Endometrial microvascular endothelial cells (primary cell): ENCODE results near the gene LY6G6D. TPM values are rescaled to one million over a fixed set of nuclear protein-coding genes. Genes with fewer than 3 reads are reported as not detected.

Experiments used
- in situ Hi-C: cut with HindIII; loops from 2 replicates; pipeline ENCODE4 v1.10.0; 2017; ENCODE audit warnings: low sequenced_read_pairs, low pct_unique_long_range_greater_than_20kb; ENCODE audit errors: inconsistent ontology term
- total RNA-seq: library from RNA; depleted of rRNA; stranded (reverse); fragments of >200 nt; gene quantifications from one replicate; pipeline ENCODE4 v1.2.3, GENCODE V29; 2015; ENCODE audit errors: inconsistent ontology term

The LY6G6D gene
- total RNA-seq, 1 donor from 2014 or later = not detected

- in situ Hi-C loops = no loop called here
Measured at GRCh38 chr6:31713991-31714684, 1.0 kb upstream of the LY6G6D start.

- in situ Hi-C loops = no loop called here
Measured at GRCh38 chr6:31717499-31718222, 2.5 kb downstream of the LY6G6D start.

DNA sequence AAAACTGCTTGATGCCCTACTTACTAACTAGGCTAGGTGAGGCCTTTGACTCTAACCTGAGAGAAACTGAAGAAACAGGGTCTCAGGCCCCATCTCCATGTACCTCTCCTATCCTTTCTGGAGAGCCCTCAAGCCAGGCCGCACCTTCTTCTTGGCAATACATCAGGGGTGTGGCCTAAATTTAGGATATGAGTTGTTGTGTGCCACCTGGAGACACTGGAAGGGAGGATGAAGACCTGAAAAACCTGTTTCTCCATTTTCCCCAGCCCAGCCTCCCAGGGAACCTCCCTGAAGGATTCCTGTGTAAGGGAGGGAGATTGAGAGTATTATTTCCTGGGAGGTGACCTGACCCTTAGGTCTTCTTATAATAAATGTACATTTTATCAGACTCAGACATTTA is 3.1 kb downstream of the LY6G6D start:
- in situ Hi-C loops = no loop called here

DNA sequence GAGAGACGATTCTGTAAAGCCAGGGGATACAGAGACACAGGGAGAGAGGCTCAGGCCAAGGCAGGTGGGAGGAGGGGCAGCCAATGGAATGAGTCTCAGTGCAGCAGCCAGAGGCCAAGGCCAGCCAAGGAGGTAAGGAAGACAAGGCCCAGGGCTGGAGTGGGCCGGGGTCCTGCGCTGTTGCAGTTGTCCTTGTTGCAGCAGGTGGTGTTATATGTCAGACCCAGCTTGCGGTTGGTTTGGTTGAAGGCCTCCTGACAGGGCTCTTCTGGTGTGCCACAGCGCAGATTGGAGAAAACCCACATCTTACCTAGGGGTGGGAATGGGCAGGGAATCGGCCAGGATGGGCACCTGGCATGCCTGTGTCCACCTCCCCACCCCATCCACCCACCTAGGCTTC is 3.9 kb downstream of the LY6G6D start:
- in situ Hi-C loops = no loop called here

- in situ Hi-C loops = no loop called here
Measured at GRCh38 chr6:31720196-31720770, 5.1 kb downstream of the LY6G6D start.

DNA sequence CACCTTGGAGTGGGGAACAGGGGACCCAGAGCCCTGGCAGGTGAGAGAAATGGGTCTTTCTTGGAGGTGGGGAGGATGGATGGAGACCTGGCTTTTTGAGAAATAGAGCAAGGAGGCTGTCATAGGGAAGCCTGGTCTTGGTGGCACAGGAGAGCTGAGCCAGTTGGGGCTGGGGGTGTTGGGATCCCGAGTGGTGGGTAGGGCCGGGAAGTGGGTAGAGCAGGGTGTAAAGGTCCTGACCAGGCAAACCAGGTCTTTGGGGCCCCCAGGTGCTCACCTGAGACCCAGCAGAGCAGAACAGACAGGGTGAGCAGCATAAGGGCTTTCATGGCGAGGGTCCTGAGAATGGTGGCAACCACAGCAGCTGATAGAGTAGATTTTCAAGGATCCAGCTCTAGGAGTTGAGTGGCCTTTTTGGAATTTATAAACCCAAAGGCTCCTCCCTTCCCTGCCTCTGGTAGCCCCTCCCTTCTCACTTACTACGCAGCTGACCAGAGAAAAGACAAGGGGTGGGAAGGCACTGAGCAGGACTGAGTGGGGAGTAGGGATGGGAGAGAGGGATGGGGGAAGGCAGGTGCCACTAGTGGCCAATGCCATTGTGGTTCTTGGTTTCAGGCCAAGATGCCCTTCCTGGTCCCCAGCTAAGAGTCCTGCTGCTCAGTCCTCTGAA is 6.3 kb downstream of the LY6G6D start, which contains the start of gene LY6G6C:
Gene LY6G6C, minus strand, starts transcription at position 396 of the 670 bp plus-strand sequence. Its CDS starts 67 bp downstream, at position 329.
- in situ Hi-C loops = no loop called here

- in situ Hi-C loops = no loop called here
Measured at GRCh38 chr6:31722173-31722572, 7.0 kb downstream of the LY6G6D start.

DNA sequence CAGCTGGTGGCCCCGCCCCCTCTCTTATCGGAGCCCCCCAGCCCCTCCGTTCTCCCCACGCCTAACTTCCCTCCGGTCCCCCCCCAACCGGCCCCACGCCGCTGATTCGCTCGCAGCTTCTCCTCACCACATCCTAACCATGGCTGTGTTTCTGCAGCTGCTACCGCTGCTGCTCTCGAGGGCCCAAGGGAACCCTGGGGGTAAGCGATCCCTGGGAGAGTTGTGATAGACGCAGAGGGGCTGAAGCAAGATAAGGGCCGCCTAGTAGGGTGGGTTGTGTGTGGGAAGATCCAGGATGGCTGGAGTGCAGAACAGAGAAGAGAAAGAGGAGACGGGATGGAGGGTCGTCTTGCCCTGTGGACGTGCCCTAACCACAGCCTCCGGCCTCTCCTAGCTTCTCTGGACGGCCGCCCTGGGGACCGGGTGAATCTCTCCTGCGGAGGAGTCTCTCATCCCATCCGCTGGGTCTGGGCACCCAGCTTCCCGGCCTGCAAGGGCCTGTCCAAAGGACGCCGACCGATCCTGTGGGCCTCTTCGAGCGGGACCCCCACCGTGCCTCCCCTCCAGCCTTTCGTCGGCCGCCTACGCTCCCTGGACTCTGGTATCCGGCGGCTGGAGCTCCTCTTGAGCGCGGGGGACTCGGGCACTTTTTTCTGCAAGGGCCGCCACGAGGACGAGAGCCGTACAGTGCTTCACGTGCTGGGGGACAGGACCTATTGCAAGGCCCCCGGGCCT is 8.3 kb downstream of the LY6G6D start, which contains the start of gene MPIG6B:
Gene MPIG6B, plus strand, starts transcription at position 129 of the 735 bp plus-strand sequence. Its CDS starts 11 bp downstream, at position 140.
- in situ Hi-C loops = no loop called here

GRCh38 chr6:31723980-31724691 is 9.0 kb downstream of the LY6G6D start:
- in situ Hi-C loops = no loop called here

- in situ Hi-C loops = no loop called here
Measured at GRCh38 chr6:31725502-31726350, 10.6 kb downstream of the LY6G6D start.

DNA sequence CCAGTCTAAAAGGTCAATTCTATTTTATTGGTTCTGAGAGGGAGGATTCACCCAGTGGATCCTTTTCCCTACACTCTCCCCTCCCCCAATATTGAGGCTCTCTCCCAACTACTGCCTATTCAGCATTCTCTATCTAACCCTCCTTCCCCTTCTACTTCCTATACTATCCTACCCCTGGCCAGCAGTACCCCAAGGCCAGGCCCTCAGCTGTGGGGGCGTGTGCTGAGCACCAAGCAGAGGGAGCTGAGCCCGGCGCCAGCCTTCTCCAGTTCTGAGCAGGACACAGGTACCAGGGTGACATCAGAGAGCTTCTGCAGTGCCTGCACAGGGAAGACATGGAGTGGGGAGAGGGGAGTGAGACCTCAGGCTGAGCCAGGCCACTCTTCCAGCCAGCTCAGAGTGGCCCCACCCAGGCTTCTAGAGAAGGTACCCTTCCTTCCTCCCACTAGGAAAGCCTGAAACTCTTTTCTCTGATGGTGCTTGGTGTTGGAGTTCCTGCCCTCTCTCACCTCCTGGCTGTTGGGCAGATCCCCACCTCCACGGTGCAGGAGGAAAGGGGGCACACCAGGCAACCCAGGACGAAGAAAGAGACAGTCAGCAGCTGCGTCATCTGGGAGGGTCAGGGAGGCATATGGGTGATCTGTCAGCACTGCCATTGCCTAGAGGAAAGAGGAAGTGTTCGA is 12.0 kb downstream of the LY6G6D start:
- in situ Hi-C loops = no loop called here

DNA sequence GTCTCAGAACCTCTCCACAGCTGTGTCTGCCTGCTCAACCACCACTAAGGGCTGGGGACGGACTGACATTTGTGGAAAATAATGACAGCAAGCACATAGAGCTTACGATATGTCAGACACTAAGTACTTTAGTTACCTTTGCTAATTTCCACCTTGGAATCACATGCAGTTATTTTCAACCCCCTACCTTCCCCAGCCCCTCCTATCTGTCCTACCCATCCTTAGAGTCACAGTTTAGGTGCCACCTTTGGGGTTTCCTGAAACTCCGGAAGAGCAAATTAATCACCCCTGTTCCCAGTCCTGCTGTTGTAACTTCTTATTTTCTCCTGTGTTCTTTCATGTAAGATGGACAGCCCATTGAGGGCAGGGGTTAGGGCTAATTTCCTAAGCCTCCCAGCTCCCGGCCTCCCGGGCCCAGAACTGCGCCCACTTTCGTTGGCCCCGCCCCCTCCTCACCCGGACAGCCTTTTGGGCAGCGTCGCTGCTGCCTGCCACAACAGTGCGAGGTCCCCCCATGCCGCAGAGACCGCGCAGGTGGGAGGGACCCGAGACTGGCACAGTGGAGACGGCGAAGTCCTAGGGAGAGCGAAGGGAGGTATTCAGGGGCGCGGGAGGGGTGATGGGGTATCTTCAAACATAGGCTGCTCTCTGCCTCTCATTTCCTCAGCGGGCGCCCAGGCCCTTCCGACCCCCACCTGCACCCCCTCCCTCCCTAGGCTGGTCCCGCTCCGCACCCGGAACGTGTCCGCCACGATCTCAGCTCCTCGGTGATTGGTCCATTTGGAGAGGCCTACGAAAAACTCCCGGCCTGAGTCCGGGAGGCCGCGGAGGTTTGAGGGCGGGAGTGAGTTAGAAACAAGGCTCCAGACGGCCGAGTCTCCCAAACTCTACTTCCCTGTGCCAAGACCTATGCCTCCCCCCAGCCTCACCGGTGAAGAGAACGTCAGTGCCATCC is 12.8 kb downstream of the LY6G6D start:
- in situ Hi-C loops = no loop called here

DNA sequence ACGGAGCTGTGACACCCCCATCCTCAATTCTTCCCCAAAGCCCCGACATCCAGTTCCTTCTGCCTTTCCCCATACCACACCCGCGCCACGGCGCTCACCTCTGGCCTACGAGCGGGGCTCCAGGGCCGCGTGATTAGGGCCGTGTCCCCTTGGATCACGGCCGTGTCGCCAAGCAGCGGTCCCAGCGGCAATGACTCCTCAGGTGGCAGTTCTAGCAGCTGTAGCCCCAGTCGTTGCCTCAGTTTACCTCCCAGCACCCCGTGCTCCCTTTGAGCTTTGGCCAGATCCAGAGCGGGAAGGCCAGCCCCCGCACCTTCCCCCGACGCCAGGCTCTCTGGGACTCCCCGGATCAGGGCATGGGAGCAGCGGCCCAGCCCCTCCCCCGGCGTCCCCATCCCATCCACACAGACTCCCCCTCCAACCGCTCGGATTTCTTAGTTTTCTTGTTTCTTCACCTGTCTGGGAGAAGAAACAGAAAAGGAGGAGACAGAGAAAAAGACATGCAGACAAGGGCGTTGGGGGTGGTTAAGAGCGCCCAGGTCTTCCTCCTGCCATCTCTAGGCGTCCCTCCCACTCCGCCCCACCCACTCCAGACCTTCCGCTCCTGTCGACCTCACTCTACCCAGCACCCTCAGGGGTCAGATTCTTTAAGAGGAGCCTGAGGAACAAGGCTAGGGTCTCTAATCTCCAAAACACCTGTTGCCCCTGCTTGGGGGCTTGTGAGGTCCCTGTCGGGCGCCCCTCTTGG is 13.8 kb downstream of the LY6G6D start, which contains the start of gene DDAH2:
Gene DDAH2, minus strand, starts transcription at position 533 of the 748 bp plus-strand sequence. Its CDS starts 138 bp downstream, at position 395.
- in situ Hi-C loops = no loop called here

GRCh38 chr6:31729515-31729978 is 14.4 kb downstream of the LY6G6D start:
- in situ Hi-C loops = no loop called here
